GM12864 (cell line): ENCODE data around the gene CCPG1.

Experiments used
- DNase-seq: peaks from one replicate; pipeline ENCODE4 v3.0.0-alpha.2; 2011; ENCODE audit warnings: low read depth
- H3K4me3 ChIP-seq: 2 replicates; pipeline ENCODE4 v1.5.1; 2011; ENCODE audit warnings: mild to moderate bottlenecking, low read depth, low read length, control low read depth
- CTCF ChIP-seq: IDR thresholded peaks from 2 replicates; pipeline ENCODE4 v1.5.1; 2011; ENCODE audit warnings: low read depth, mild to moderate bottlenecking, moderate library complexity, low read length, control low read depth, inconsistent platforms; ENCODE audit errors: missing control alignments

The CCPG1 gene

DNA sequence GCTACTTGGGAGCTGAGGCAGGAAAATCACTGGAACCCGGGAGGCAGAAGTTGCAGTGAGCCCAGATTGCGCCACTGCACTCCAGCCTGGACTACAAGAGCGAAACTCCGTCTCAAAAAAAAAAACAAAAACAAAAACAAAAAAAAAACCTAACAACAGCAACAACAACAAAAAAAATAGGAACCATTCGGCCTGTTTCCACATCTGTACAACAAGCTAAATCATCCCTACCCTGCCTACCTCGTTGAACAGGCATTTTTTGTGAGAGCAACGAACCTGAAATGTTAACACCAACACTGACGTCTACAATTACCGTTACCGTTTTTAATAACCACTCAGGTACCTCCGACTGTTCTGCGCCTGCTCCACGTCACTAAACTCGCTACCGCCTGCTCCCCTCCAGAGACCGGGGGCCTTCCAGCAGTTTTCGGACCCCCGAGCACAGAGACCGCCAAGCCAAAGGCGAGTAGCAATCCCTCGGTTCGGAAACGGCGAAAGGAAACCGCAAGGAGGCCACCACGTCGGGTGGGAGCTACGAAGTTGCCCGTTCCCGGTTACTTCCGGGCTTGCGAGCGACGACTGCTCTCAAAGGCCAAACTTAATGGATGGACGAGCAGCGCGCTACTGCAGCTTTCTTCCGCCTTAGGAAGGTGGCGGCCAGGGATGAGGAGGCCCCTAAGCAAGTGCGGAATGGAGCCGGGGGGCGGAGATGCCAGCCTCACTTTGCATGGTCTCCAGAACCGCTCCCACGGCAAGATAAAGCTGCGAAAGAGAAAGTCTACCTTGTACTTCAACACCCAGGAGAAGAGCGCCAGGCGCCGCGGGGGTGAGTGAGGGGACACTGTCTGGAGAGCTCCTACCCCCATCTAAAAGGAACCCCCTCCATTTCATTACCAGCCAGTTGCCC, 89.3 kb downstream of the CCPG1 start, which contains the start of the genes PIGB and PIGBOS1:
Gene PIGB (plus strand): TSS at position 635 of the 907 bp plus-strand sequence. CDS start 29 bp downstream, at position 664.
Gene PIGBOS1 (minus strand): TSS at position 536 of the 907 bp plus-strand sequence. CDS start 1,331 bp downstream, outside the sequence.
- peak within 1 kb of the TSS; percentile 78 for H3K4me3 ChIP-seq
- peak; percentile 86 for DNase-seq
- no peak for TF ChIP-seq CTCF
